WTC11 (cell line): ENCODE measurements around the gene C14orf132. TPM values are rescaled to one million over a fixed set of nuclear protein-coding genes. Genes with fewer than 3 reads are reported as not detected.

ENCODE experiments used
- ATAC-seq: fragments of 200-7000 bp; cut with Tn5 transposase; 2 replicates; pipeline ENCODE4 v1.10.0; 2021; ENCODE audit warnings: mild to moderate bottlenecking, moderate library complexity
- CTCF ChIA-PET: fragments of 300-600 bp; sonication (Branson Sonifier 250); formaldehyde crosslinking; loops from one replicate; lab custom pipeline; 2021; ENCODE audit warnings: antibody characterized with exemption; lab: Charles Lee
- POLR2A ChIA-PET: fragments of 350-600 bp; sonication (Branson Sonifier 250); formaldehyde crosslinking; loops from one replicate; lab custom pipeline; 2021; ENCODE audit warnings: antibody characterized with exemption; lab: Charles Lee
- DNase-seq: peaks from one replicate; pipeline ENCODE4 v3.0.0; 2021; ENCODE audit warnings: low spot score
- H3K27ac Mint-ChIP-seq: 2 replicates; pipeline ENCODE4 v1.8.0; 2021; ENCODE audit warnings: mixed read lengths
- H3K27me3 Mint-ChIP-seq: 2 replicates; pipeline ENCODE4 v1.8.0; 2021; ENCODE audit warnings: low read depth, mild to moderate bottlenecking, moderate library complexity, mixed read lengths
- H3K36me3 Mint-ChIP-seq: 2 replicates; pipeline ENCODE4 v1.8.0; 2021; ENCODE audit warnings: mixed read lengths
- H3K4me1 Mint-ChIP-seq: 2 replicates; pipeline ENCODE4 v1.8.0; 2022; ENCODE audit warnings: mixed read lengths
- H3K4me3 Mint-ChIP-seq: 2 replicates; pipeline ENCODE4 v1.8.0; 2021; ENCODE audit warnings: mild to moderate bottlenecking, moderate library complexity, mixed read lengths
- H3K9me3 Mint-ChIP-seq: 2 replicates; pipeline ENCODE4 v1.8.0; 2021; ENCODE audit warnings: mixed read lengths
- CTCF ChIP-seq: fragments of 200-600 bp; IDR thresholded peaks from 2 replicates; pipeline ENCODE4 v1.8.0; 2022; ENCODE audit warnings: antibody characterized with exemption
- ERG ChIP-seq: fragments of 250-450 bp; sonication (Bioruptor Pico); IDR thresholded peaks from 2 replicates; pipeline ENCODE4 v1.8.0; 2021; ENCODE audit warnings: mild to moderate bottlenecking
- GTF2I ChIP-seq: fragments of 250-450 bp; sonication (Bioruptor Pico); conservative IDR thresholded peaks from 2 replicates; pipeline ENCODE4 v1.4.0; 2021; ENCODE audit warnings: mild to moderate bottlenecking
- IRF1 ChIP-seq: sonication (generic); formaldehyde crosslinking; IDR thresholded peaks from 2 replicates; pipeline ENCODE4 v1.8.0; 2023; ENCODE audit warnings: missing genetic modification reagents
- IRF2 ChIP-seq: sonication (generic); formaldehyde crosslinking; IDR thresholded peaks from 2 replicates; pipeline ENCODE4 v1.8.0; 2022; ENCODE audit warnings: low read depth, missing genetic modification reagents, borderline replicate concordance
- MAX ChIP-seq: sonication (generic); formaldehyde crosslinking; IDR thresholded peaks from 2 replicates; pipeline ENCODE4 v1.8.0; 2022; ENCODE audit warnings: mild to moderate bottlenecking, missing genetic modification reagents
- MYBL2 ChIP-seq: sonication (generic); formaldehyde crosslinking; IDR thresholded peaks from 2 replicates; pipeline ENCODE4 v1.8.1; 2023; ENCODE audit warnings: mild to moderate bottlenecking, moderate library complexity, missing genetic modification reagents
- NR1H2 ChIP-seq: sonication (generic); formaldehyde crosslinking; IDR thresholded peaks from 2 replicates; pipeline ENCODE4 v1.9.0; 2021; ENCODE audit warnings: mild to moderate bottlenecking, moderate library complexity, missing genetic modification reagents
- NR2C2 ChIP-seq: sonication (generic); formaldehyde crosslinking; IDR thresholded peaks from 2 replicates; pipeline ENCODE4 v1.8.0; 2022; ENCODE audit warnings: mild to moderate bottlenecking, missing genetic modification reagents
- OVOL2 ChIP-seq: fragments of 250-450 bp; sonication (Bioruptor Pico); IDR thresholded peaks from 2 replicates; pipeline ENCODE4 v1.9.0; 2021; ENCODE audit warnings: mild to moderate bottlenecking, borderline replicate concordance
- RELA ChIP-seq: sonication (generic); formaldehyde crosslinking; IDR thresholded peaks from 2 replicates; pipeline ENCODE4 v1.8.1; 2022; ENCODE audit warnings: missing genetic modification reagents, mild to moderate bottlenecking, borderline replicate concordance
- SOX15 ChIP-seq: fragments of 250-450 bp; sonication (Bioruptor Pico); IDR thresholded peaks from 2 replicates; pipeline ENCODE4 v1.9.0; 2021; ENCODE audit warnings: mild to moderate bottlenecking
- TCF7 ChIP-seq: sonication (generic); formaldehyde crosslinking; IDR thresholded peaks from 2 replicates; pipeline ENCODE4 v1.8.0; 2022; ENCODE audit warnings: mild to moderate bottlenecking, low read depth, missing genetic modification reagents, moderate library complexity
- ZBTB43 ChIP-seq: sonication (generic); formaldehyde crosslinking; IDR thresholded peaks from 2 replicates; pipeline ENCODE4 v1.8.1; 2023; ENCODE audit warnings: mild to moderate bottlenecking, missing genetic modification reagents
- ZNF232 ChIP-seq: sonication (generic); formaldehyde crosslinking; IDR thresholded peaks from 2 replicates; pipeline ENCODE4 v1.8.0; 2022; ENCODE audit warnings: mild to moderate bottlenecking, missing genetic modification reagents
- ZNF416 ChIP-seq: fragments of 250-450 bp; sonication (Bioruptor Pico); IDR thresholded peaks from 2 replicates; pipeline ENCODE4 v1.9.0; 2021; ENCODE audit warnings: mild to moderate bottlenecking, inconsistent platforms
- total RNA-seq: library from RNA; stranded (reverse); gene quantifications from 3 replicates; pipeline ENCODE4 v1.2.3, GENCODE V29; 2021
- TF ChIP-seq, protein P1 (sequence below): fragments of 250-450 bp; sonication (Bioruptor Pico); IDR thresholded peaks from 2 replicates; pipeline ENCODE4 v1.9.0; 2021; ENCODE audit warnings: mild to moderate bottlenecking

The C14orf132 gene
- total RNA-seq, 1 experiment from 2014 or later: 14.1 TPM

DNA sequence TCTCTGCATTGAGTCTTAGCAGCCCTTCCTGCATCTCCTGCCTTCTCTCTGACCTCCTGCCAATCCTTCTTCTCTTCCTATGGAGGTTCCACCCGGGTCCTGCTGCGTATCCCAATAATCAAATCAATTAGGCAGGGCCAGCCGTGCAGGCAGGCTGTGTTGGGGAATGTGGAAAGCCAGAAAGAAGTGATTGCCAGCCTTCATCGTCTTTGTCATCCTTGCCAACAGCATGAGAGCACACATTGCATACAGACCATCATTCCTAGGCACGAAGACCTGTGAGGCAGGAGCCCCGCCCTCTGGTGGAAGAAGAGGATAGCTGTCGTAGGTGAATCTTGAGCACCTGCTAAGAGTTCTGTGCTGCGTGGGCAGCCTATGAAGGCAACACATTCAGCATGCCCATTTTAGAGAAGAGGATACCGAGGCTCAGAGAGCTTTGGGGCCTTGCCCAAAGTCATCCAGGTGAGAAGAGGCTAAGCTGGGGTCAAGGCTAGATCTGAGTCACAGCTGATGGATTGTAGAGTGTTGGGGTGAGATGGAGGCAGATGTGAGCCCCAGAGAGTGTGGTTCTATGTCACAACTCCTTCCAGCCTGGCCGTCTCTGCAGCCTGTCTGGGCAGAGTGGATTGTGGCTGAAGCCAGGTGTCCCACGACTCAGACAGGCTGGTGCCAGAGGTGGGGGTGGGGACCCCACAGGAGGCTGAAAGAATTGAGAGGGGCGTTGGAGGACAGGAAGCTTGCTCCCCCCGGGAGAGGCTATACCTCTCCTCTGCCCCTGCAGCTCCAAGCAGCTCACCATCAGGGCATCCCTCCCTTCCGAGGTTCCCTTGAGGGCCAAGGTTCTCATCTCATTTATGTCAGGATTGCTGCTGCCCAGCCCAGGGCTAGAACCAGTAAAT is 12.7 kb downstream of the C14orf132 start:
- ChIA-PET CTCF (interaction anchor here (0.6 to 1.9 kb wide), 18 partner anchors 9 to 494 kb away, joined by 3 to 16 read pairs (median 3); partner anchors contain the start of gene C14orf132), POLR2A (no interaction called here)
- DNase-seq (peak; percentile 52), ATAC-seq (peak; percentile 86)
- TF ChIP-seq MAX (CRISPR knock-in tag) (0 out of 2 replicates have a peak, but pooled peaks have one; percentile 58), SOX15 (CRISPR knock-in tag) (no peak), IRF2 (CRISPR knock-in tag) (no peak), CTCF (peak; percentile 46; the same call in 1 of the 2 replicates)
- no peak overlapping the region for H3K4me3 Mint-ChIP-seq
- no peaks in the 10 kb centered on the region for H3K36me3 Mint-ChIP-seq
- H3K9me3 Mint-ChIP-seq: no peaks in the 10 kb centered on the region
- H3K4me1 Mint-ChIP-seq: peaks cover 7% of the 10 kb centered on the region
- H3K27ac Mint-ChIP-seq: no peak overlapping the region; the same call in 1 of the 2 replicates
- no peaks in the 10 kb centered on the region for H3K27me3 Mint-ChIP-seq

GRCh38 chr14:96052541-96053247 is 13.5 kb downstream of the C14orf132 start:
- ChIA-PET CTCF (interaction anchor here (0.9 to 1.5 kb wide), 8 partner anchors 14 to 495 kb away, joined by 3 to 16 read pairs (median 4); partner anchors contain the start of gene C14orf132), POLR2A (no interaction called here)
- TF ChIP-seq RELA (CRISPR knock-in tag): no peak
- no peak for TF ChIP-seq CTCF
- no peak for TF ChIP-seq ZBTB43 (CRISPR knock-in tag)
- TF ChIP-seq, protein P1, sequence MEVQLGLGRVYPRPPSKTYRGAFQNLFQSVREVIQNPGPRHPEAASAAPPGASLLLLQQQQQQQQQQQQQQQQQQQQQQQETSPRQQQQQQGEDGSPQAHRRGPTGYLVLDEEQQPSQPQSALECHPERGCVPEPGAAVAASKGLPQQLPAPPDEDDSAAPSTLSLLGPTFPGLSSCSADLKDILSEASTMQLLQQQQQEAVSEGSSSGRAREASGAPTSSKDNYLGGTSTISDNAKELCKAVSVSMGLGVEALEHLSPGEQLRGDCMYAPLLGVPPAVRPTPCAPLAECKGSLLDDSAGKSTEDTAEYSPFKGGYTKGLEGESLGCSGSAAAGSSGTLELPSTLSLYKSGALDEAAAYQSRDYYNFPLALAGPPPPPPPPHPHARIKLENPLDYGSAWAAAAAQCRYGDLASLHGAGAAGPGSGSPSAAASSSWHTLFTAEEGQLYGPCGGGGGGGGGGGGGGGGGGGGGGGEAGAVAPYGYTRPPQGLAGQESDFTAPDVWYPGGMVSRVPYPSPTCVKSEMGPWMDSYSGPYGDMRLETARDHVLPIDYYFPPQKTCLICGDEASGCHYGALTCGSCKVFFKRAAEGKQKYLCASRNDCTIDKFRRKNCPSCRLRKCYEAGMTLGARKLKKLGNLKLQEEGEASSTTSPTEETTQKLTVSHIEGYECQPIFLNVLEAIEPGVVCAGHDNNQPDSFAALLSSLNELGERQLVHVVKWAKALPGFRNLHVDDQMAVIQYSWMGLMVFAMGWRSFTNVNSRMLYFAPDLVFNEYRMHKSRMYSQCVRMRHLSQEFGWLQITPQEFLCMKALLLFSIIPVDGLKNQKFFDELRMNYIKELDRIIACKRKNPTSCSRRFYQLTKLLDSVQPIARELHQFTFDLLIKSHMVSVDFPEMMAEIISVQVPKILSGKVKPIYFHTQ: no peak
- no peak for TF ChIP-seq IRF2 (CRISPR knock-in tag)
- TF ChIP-seq MYBL2 (CRISPR knock-in tag): no peak
- TF ChIP-seq OVOL2 (CRISPR knock-in tag): no peak
- TF ChIP-seq MAX (CRISPR knock-in tag): no peak
- TF ChIP-seq GTF2I (CRISPR knock-in tag): no peak
- no peak for TF ChIP-seq ZNF416 (CRISPR knock-in tag)
- no peak for TF ChIP-seq TCF7 (CRISPR knock-in tag)
- no peak for TF ChIP-seq ZNF232
- no peak for TF ChIP-seq IRF1
- no peak for TF ChIP-seq ERG (CRISPR knock-in tag)
- no peak for TF ChIP-seq NR2C2
- TF ChIP-seq NR1H2 (CRISPR knock-in tag): no peak
- no peak overlapping the region for H3K27ac Mint-ChIP-seq
- no peaks in the 10 kb centered on the region for H3K9me3 Mint-ChIP-seq
- H3K4me3 Mint-ChIP-seq: no peak overlapping the region
- no peak for DNase-seq
- H3K27me3 Mint-ChIP-seq: no peaks in the 10 kb centered on the region
- ATAC-seq: no peak; the same call in 1 of the 2 replicates
- H3K36me3 Mint-ChIP-seq: no peaks in the 10 kb centered on the region
- peaks cover 7% of the 10 kb centered on the region for H3K4me1 Mint-ChIP-seq
